Breast epithelium (tissue), 3 donors: ENCODE measurements around the gene CDC5L.

Source experiments
- CTCF ChIP-seq, 3 donors: fragments of 450-650 bp; IDR thresholded peaks; one replicate each; pipeline ENCODE4 v1.5.1; 2016 to 2017; ENCODE audit warnings: antibody characterized with exemption in 3 of 3, mild to moderate bottlenecking in 3 of 3, moderate library complexity in 3 of 3
- POLR2A ChIP-seq: fragments of 450-650 bp; IDR thresholded peaks from one replicate; pipeline ENCODE4 v1.6.1; 2016; ENCODE audit warnings: antibody characterized with exemption, mild to moderate bottlenecking, moderate library complexity
- POLR2AphosphoS5 ChIP-seq, 3 donors: sonication (generic); formaldehyde crosslinking; IDR thresholded peaks; one replicate each; pipeline ENCODE4 v1.6.1; 2017; ENCODE audit warnings: antibody characterized with exemption in 3 of 3

DNA sequence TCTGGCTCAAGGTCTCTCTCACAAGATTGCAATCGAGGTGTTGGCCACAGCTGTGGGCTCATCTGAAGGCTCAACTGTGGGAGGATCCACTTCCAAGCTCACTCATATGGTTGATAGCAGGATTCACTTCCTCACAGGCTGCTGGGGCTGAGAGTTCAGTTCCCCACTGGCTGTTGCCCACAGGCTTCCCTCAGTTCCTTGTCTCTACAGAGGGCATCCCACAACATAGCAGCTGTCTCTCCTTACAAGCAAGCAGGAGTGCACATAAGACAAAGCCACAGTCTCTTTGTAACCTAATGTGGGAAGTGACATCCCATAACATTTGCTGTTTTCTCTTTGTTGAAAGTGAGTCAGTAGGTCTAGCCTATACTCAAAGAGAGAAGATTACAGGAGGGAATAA lies 31.0 kb upstream of the CDC5L start:
- TF ChIP-seq CTCF (IDR thresholded peaks at IDR 0.05) (no peak), POLR2A (no peak), POLR2AphosphoS5 (IDR thresholded peaks at IDR 0.05) (no peak)
